ENCODE data around the gene MANSC1. TPM values are rescaled to one million over a fixed set of nuclear protein-coding genes. Genes with fewer than 3 reads are reported as not detected.
"Not testable (repeated sequence)": the region's sequence is repeated elsewhere in the genome, so short reads cannot be mapped to it uniquely, and the experiment has no call there.

Gene MANSC1
- total and polyA plus RNA-seq, 7 donors, result 5.8 to 21.4 (median 11.6) TPM

GRCh38 chr12:12319451-12320183 lies 30.4 kb downstream of the MANSC1 start:
- peaks cover 0 to 21% (median 16%) of the 10 kb centered on the region in 4 donors for H3K4me1 ChIP-seq
- peak; percentile 55 for DNase-seq
- H3K27ac ChIP-seq, result peak overlapping the region; percentile 47 to 60 (median 56)
- H3K36me3 ChIP-seq, result no peaks in the 10 kb centered on the region
- intact Hi-C loops (cut with DNase I), result loop anchor here (10.0 kb wide), 1 partner anchor 155 kb away; no protein-coding TSS in a partner anchor
- H3K27me3 ChIP-seq, result no peaks in the 10 kb centered on the region
- TF ChIP-seq CTCF (IDR thresholded peaks at IDR 0.05) (no peak), POLR2AphosphoS5 (IDR thresholded peaks at IDR 0.05) (no peak), EP300 (IDR thresholded peaks at IDR 0.05) (no peak), POLR2A (IDR thresholded peaks at IDR 0.05) (no peak)
- peak overlapping the region in 3 of 4 donors; percentile 22 to 30 (median 24) for H3K4me3 ChIP-seq
- no peaks in the 10 kb centered on the region for H3K9me3 ChIP-seq
- 14 to 60% methylated on average over 9 of the region's 9 CpGs for WGBS, 2 donors

- intact Hi-C loops (cut with DNase I), result no loop called here
- no peak for DNase-seq
- H3K36me3 ChIP-seq, result no peaks in the 10 kb centered on the region
These were observed 34.2 kb downstream of the MANSC1 start for GRCh38 chr12:12315838-12316237.

GRCh38 chr12:12310695-12311094 lies 39.3 kb downstream of the MANSC1 start:
- H3K4me3 ChIP-seq; H3K4me1 ChIP-seq; DNase-seq; H3K27me3 ChIP-seq; intact Hi-C loops (cut with DNase I); H3K27ac ChIP-seq; H3K36me3 ChIP-seq; H3K9me3 ChIP-seq: not testable (repeated sequence)
- 83 to 91% methylated on average over 10 of the region's 10 CpGs for WGBS, 2 donors

More at GRCh38 chr12:12315838-12316237, 34.2 kb downstream of the MANSC1 start:
- TF ChIP-seq POLR2AphosphoS5 (IDR thresholded peaks at IDR 0.05) (no peak), CTCF (IDR thresholded peaks at IDR 0.05) (no peak), POLR2A (IDR thresholded peaks at IDR 0.05) (no peak), EP300 (IDR thresholded peaks at IDR 0.05) (no peak)
- Histone ChIP-seq H3K4me1 (peaks cover 0 to 18% (median 15%) of the 10 kb centered on the region in 4 donors), H3K9me3 (no peaks in the 10 kb centered on the region), H3K27ac (no peak overlapping the region), H3K27me3 (no peaks in the 10 kb centered on the region), H3K4me3 (no peak overlapping the region)

GRCh38 chr12:12305568-12306300 lies 44.3 kb downstream of the MANSC1 start:
- 79 to 90% methylated on average over 7 of the region's 7 CpGs for WGBS, 2 donors
- Histone ChIP-seq H3K9me3 (no peaks in the 10 kb centered on the region), H3K4me1 (no peaks in the 10 kb centered on the region), H3K27me3 (no peaks in the 10 kb centered on the region), H3K36me3 (no peaks in the 10 kb centered on the region), H3K27ac (no peak overlapping the region), H3K4me3 (no peak overlapping the region)
- intact Hi-C loops (cut with DNase I), result no loop called here
- DNase-seq, result no peak
- TF ChIP-seq CTCF (IDR thresholded peaks at IDR 0.05) (no peak), POLR2A (IDR thresholded peaks at IDR 0.05) (no peak), POLR2AphosphoS5 (IDR thresholded peaks at IDR 0.05) (no peak), EP300 (IDR thresholded peaks at IDR 0.05) (no peak)

GRCh38 chr12:12302976-12303375 lies 47.1 kb downstream of the MANSC1 start:
- no peak for DNase-seq
- intact Hi-C loops (cut with DNase I), result no loop called here
- Histone ChIP-seq H3K4me1 (no peaks in the 10 kb centered on the region), H3K9me3 (no peaks in the 10 kb centered on the region), H3K4me3 (no peak overlapping the region), H3K36me3 (no peaks in the 10 kb centered on the region), H3K27ac (no peak overlapping the region), H3K27me3 (no peaks in the 10 kb centered on the region)
- WGBS, 2 donors, result 97 to 99% methylated on average over 2 of the region's 2 CpGs
- TF ChIP-seq POLR2A (IDR thresholded peaks at IDR 0.05) (no peak), CTCF (IDR thresholded peaks at IDR 0.05) (no peak), POLR2AphosphoS5 (IDR thresholded peaks at IDR 0.05) (no peak), EP300 (IDR thresholded peaks at IDR 0.05) (no peak)

Data from sigmoid colon (tissue), 7 donors.